LNCAP (cell line): ENCODE measurements around the gene CAMK1G.
A peak's percentile ranks its signal among the peaks of the same experiment; 100 is the strongest.

Experiments
- TF ChIP-seq, protein P1 (sequence below): fragments of 450-650 bp; IDR thresholded peaks from 2 replicates; pipeline ENCODE4 v1.5.1; 2017; ENCODE audit warnings: mild to moderate bottlenecking

The CAMK1G gene

DNA sequence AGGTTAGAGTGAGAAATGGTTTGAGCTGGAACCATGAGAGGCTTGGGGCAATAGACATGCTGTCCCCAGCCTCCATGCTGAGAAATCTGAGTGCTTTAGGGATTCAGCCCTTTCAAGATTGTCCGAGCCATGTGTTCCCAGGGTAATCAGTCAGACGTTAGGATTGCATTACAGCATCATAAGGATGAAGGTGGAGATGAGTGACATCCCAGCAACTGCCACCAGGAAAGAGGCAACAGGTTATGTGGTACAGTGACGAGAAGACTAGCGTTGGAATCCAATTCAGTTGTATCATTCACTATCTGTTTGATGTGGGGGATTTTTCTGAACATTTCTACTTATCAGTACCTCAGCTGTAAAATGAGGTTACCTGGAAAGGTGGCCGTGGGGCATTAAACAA, 1.7 kb downstream of the CAMK1G start:
- TF ChIP-seq, protein P1, sequence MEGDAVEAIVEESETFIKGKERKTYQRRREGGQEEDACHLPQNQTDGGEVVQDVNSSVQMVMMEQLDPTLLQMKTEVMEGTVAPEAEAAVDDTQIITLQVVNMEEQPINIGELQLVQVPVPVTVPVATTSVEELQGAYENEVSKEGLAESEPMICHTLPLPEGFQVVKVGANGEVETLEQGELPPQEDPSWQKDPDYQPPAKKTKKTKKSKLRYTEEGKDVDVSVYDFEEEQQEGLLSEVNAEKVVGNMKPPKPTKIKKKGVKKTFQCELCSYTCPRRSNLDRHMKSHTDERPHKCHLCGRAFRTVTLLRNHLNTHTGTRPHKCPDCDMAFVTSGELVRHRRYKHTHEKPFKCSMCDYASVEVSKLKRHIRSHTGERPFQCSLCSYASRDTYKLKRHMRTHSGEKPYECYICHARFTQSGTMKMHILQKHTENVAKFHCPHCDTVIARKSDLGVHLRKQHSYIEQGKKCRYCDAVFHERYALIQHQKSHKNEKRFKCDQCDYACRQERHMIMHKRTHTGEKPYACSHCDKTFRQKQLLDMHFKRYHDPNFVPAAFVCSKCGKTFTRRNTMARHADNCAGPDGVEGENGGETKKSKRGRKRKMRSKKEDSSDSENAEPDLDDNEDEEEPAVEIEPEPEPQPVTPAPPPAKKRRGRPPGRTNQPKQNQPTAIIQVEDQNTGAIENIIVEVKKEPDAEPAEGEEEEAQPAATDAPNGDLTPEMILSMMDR: no peak

DNA sequence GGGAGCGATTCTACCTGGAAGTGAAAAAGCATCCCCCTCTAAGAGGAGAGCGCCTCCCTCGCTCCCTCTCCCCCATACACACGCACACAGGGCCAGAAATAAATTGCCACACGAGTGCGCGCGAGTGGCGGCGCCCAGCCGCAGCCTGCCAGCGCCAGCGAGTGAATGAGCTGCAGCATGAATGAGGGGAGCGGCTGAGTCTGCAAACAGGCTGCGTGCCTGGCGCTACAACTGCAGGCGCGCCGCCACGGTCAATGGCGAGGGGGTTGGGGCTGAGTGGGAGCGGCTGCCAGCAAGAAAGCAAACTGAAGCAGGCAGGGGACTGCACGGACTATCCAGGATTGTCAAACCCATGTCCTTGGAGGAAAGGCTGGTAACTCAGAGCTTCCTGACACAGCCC, 2.2 kb downstream of the CAMK1G start:
- TF ChIP-seq, protein P1: peak; percentile 31; the same call in 1 of the 2 replicates

DNA sequence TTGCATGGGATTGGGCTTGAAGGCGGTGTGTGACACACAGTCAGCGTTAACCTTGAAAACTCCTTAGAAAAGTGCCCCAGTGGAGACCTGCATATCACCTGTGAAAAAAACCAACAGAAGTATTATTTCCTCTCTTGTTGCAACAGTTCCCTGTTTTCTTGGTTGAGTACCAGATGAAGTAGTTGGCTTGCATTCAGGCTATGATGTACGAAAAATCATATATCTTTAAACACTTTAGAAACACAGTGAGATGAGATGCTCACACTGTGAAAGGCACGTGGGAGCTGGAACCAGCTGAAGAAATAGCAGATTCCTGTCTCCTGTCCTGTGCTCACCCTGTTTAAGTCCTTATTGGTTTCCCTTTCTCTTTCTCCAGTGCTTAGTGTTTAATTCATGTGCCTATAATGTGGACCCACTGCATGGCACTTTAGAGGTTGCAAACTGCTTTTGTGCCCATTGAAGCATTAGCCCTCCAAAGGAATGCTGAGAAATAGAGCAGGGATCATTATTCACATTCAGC, 2.8 kb downstream of the CAMK1G start:
- TF ChIP-seq, protein P1: no peak

DNA sequence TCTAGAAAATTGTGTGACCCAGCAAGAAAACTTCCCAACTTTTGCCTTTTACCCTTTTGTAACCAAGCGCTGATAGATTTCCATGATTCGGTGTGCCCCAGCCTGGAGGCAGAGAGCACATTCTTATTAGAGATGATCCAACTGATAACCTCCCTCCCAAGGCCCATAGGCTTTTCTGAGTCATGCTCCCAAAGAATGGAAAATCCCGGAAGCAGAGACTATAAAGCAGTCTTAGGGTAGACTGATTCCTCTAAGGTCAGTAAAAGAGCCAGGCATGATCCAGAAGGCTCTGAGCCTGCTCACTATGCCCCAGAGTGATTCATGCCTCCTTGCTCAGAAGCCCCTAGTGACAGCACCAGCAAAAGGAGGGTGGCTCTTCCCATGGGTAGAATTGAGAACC, 4.3 kb downstream of the CAMK1G start:
- TF ChIP-seq, protein P1: no peak

DNA sequence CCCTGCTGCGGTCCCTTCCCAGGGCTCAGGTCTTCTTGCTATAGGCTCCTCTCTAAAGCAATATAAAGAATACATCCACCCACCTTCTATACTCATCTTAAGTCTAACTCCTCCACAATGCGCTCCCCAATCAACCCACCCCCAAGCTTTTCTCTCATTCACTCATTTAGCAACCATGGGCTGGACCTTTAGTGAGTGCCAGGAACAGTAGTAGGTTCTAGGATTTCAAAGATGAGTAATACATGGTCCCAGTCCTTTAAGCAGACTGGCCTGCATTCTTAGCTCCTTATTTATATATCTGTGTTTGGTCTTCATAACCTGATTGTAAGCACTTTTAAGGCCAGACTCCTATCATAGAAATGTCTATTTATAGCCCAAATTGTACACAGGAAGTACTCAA, 5.9 kb downstream of the CAMK1G start:
- TF ChIP-seq, protein P1: no peak

DNA sequence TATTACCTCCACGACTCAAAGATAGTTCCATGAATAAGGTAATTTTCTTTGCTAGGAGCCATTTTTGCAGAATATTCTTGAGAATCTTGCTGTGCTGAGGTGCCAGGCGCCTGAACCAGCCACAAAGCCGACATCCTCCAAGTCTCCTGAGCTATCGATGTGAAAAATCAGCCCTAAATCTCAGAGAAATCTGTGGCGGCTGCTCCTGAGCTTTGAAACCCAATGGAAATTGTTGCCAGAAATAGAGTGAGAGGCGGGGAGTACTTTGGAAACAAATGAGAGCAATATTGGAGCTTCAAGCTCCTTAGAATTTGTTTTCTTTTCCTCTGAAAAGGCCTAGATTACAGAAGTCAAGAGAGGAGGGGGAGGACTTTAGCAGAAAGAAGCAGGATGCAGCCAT, 6.3 kb downstream of the CAMK1G start:
- TF ChIP-seq, protein P1: no peak

DNA sequence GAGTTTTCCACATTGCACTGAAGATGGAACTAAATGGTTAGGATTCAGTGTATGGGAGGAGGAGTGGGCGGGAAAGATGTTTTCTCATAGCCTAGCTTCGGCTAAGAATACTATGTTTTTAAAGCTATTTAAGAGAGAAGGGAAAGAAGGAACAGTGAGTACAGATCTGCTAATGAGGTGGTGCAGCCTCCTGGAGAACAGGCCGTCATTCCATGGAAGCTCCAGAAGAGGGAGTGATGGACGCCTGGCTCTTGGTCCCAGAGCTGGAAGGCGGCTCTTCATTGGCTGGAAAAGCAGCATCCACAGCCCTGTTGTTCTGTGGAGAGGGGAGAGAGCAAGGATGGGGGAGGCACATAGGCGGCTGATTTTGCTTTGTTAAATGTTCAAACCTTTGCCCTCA, 6.9 kb downstream of the CAMK1G start:
- TF ChIP-seq, protein P1: peak; percentile 29; the same call in 1 of the 2 replicates

DNA sequence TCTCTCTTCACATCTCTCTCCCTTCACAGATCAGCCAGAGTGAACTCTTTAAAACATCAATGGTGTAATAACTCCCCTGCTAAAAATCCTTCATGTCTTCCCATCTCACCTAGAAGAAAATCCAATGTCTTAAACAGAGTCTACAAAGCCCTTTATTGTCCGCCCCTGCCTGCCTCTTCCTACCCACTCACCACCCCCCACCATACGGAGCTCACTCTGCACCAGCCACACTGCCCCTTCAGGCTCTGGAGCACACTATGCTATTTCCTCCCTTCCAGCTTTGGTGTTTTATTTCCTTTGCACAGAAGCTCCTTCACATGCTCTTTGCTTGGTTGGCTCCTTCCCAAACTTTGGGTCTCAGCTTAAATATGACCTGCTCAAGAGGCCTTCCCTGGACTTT, 10.2 kb downstream of the CAMK1G start:
- TF ChIP-seq, protein P1: no peak
